GM19238 (cell line): ENCODE measurements around the gene COX6A1.
"Not testable (repeated sequence)": the region's sequence is repeated elsewhere in the genome, so short reads cannot be mapped to it uniquely, and the experiment has no call there.

Experiments used
- DNase-seq: peaks from one replicate; pipeline ENCODE4 v3.0.0; 2011; ENCODE audit warnings: low spot score; ENCODE audit not compliant: insufficient read length

COX6A1 gene

GRCh38 chr12:120466560-120467315 is 28.8 kb downstream of the COX6A1 start:
- no peak for DNase-seq

- DNase-seq, result no peak
These were observed 29.5 kb downstream of the COX6A1 start for GRCh38 chr12:120467439-120467838.

- peak; percentile 19 for DNase-seq
These were observed 30.5 kb downstream of the COX6A1 start for GRCh38 chr12:120468325-120468820.

GRCh38 chr12:120468821-120469449 is 31.0 kb downstream of the COX6A1 start:
- peak; percentile 53 for DNase-seq

- DNase-seq, result peak; percentile 99
These were observed 31.7 kb downstream of the COX6A1 start, which contains the start of gene SRSF9 for GRCh38 chr12:120469450-120470149. SRSF9 (minus strand) TSS chr12:120469748; CDS start chr12:120469609, 139 bp downstream.

- DNase-seq, result no peak
These were observed 32.4 kb downstream of the COX6A1 start for GRCh38 chr12:120470150-120470784.

GRCh38 chr12:120472521-120472920 is 34.6 kb downstream of the COX6A1 start:
- no peak for DNase-seq

- no peak for DNase-seq
These were observed 36.1 kb downstream of the COX6A1 start for GRCh38 chr12:120473807-120474615.

- DNase-seq, result no peak
These were observed 36.7 kb downstream of the COX6A1 start for GRCh38 chr12:120474616-120474960.

GRCh38 chr12:120475643-120476042 is 37.7 kb downstream of the COX6A1 start:
- no peak for DNase-seq

GRCh38 chr12:120479458-120479857 is 41.5 kb downstream of the COX6A1 start:
- no peak for DNase-seq

- no peak for DNase-seq
These were observed 42.3 kb downstream of the COX6A1 start for GRCh38 chr12:120480211-120480610.

- DNase-seq, result no peak
These were observed 43.3 kb downstream of the COX6A1 start for GRCh38 chr12:120481022-120481767.

GRCh38 chr12:120483621-120484020 is 45.7 kb downstream of the COX6A1 start:
- DNase-seq, result no peak

GRCh38 chr12:120485961-120486881 is 48.3 kb downstream of the COX6A1 start:
- DNase-seq, result no peak

GRCh38 chr12:120487552-120487951 is 49.6 kb downstream of the COX6A1 start:
- not testable (repeated sequence) for DNase-seq

- no peak for DNase-seq
These were observed 50.2 kb downstream of the COX6A1 start for GRCh38 chr12:120488057-120488640.

GRCh38 chr12:120489018-120489417 is 51.1 kb downstream of the COX6A1 start:
- no peak for DNase-seq

GRCh38 chr12:120490325-120490724 is 52.4 kb downstream of the COX6A1 start:
- DNase-seq, result no peak
